ENCODE results near the gene EFNA4. TPM values are rescaled to one million over a fixed set of nuclear protein-coding genes. Genes with fewer than 3 reads are reported as not detected.

The EFNA4 gene
- total RNA-seq, 1 donor from 2014 or later = 10.1 TPM

DNA sequence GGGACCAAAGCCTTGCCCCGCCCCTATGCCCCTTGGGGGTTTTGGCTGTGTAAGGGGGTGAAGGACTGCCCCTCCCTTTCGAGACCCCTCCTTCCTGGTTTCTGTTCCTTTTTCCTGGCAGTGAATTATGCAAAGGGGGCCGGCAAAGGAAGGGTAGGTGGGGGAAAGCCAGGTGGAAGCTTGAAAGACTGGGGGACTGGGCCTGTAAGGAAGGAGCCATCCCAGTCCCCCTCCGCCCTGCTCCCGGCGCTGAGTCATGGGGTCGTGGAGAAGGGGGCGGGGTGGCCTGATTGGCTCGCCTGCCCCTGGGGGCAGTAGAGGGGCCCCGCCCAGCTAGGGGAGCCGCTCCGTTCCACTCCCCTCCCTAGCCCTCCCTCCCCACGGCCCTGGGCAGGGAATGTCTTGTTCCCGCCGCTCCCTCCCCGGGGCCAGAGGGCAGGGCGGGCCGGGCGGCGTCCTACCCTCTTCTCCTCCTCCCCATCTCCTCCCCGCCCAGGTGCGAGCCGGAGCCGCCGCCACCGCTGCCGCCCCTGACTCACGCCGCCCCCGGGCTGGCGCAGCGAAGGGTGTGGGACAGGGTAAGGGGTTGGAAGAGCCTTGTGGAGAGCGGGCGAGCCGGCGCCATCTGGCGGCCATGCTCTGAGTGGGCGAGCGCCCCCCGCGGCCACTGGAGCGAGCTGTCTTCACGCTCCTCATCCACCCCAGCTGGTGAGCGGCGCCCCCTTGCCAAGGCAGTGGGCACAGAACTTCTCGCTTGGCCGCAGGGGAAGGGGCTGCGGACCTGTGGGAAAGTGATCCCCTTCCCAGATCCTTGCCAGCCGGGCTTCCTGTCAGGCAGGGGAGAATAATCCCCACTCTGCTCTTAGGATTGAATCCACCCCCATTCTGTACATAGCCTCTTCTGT lies 46.2 kb upstream of the EFNA4 start:
- DNase-seq (ENCODE audit: extremely low spot score, unreplicated experiment) = peak; percentile 97
- H3K36me3 Mint-ChIP-seq (ENCODE audit: unreplicated experiment) = no peaks in the 10 kb centered on the region
- peaks cover 37% of the 10 kb centered on the region for H3K4me1 Mint-ChIP-seq (ENCODE audit: unreplicated experiment)
- H3K27ac Mint-ChIP-seq (ENCODE audit: unreplicated experiment) = peak overlapping the region; percentile 88
- H3K9me3 Mint-ChIP-seq (ENCODE audit: unreplicated experiment) = no peaks in the 10 kb centered on the region
- H3K27me3 Mint-ChIP-seq (ENCODE audit: unreplicated experiment) = no peaks in the 10 kb centered on the region
- H3K4me3 Mint-ChIP-seq (ENCODE audit: unreplicated experiment) = peak overlapping the region; percentile 40
- TF ChIP-seq, protein P1, sequence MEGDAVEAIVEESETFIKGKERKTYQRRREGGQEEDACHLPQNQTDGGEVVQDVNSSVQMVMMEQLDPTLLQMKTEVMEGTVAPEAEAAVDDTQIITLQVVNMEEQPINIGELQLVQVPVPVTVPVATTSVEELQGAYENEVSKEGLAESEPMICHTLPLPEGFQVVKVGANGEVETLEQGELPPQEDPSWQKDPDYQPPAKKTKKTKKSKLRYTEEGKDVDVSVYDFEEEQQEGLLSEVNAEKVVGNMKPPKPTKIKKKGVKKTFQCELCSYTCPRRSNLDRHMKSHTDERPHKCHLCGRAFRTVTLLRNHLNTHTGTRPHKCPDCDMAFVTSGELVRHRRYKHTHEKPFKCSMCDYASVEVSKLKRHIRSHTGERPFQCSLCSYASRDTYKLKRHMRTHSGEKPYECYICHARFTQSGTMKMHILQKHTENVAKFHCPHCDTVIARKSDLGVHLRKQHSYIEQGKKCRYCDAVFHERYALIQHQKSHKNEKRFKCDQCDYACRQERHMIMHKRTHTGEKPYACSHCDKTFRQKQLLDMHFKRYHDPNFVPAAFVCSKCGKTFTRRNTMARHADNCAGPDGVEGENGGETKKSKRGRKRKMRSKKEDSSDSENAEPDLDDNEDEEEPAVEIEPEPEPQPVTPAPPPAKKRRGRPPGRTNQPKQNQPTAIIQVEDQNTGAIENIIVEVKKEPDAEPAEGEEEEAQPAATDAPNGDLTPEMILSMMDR (IDR thresholded peaks at IDR 0.05) = peak; percentile 100

DNA sequence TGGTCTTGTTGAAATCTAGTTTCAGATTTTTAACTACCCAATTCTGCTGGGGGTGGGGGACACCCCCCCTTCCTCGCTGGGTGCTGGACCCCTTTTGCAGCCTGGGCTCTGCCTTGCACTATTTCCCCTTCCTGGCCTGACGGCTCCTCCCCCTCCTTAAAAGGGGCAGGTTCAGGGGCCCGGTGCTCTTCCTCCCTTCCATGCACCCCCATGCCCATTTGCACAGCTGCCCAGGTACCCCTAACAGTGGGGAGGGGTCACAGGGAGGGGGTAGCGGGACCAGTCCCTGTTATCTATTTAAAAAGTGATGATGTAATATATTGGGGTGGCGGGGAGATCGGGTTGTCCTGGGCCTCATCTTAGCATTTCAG lies 45.6 kb upstream of the EFNA4 start:
- Mint-ChIP-seq H3K27me3 (ENCODE audit: unreplicated experiment) (no peaks in the 10 kb centered on the region), H3K4me1 (ENCODE audit: unreplicated experiment) (peaks cover 38% of the 10 kb centered on the region), H3K36me3 (ENCODE audit: unreplicated experiment) (no peaks in the 10 kb centered on the region), H3K27ac (ENCODE audit: unreplicated experiment) (peak overlapping the region; percentile 59), H3K9me3 (ENCODE audit: unreplicated experiment) (no peaks in the 10 kb centered on the region), H3K4me3 (ENCODE audit: unreplicated experiment) (peak overlapping the region; percentile 40)
- DNase-seq (ENCODE audit: extremely low spot score, unreplicated experiment) = no peak
- TF ChIP-seq, protein P1 (IDR thresholded peaks at IDR 0.05) = no peak

DNA sequence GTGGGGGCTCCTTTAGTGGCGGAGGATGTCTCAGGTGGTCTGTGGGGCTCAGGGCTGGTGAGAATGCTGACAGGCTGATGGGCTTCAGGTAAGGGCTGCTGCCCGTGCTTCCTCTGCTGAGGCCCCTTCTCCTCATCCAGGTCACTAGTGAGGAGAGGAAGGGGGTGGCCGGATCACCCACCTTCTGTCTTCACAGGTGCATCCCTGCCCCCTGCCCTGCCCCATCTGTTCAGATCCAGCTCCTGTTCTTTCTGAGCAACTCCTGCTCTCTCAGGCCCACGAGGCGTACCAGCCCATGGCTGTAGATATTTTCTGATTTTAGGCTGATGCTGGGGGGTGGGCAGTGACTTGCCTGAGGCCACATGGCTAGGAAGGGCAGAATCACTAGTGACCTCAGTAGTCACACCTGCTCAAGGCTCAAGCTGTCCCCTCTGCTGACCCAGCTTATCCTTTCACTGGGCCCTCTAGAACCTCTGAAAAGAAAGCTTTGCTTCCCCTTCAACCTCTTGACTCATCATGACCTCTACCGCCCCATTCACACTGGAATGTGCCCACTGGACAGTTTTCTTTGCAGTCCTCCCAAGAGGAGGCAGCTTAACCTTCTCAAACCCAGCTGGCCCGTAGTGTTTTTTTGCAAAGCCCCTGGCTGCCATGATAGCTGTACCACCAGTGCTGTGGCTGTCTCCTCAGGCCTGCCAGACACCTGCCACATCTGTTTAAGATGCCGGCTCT lies 44.8 kb upstream of the EFNA4 start:
- H3K27ac Mint-ChIP-seq (ENCODE audit: unreplicated experiment) = peak overlapping the region; percentile 64
- no peaks in the 10 kb centered on the region for H3K9me3 Mint-ChIP-seq (ENCODE audit: unreplicated experiment)
- TF ChIP-seq, protein P1 (IDR thresholded peaks at IDR 0.05) = no peak
- no peaks in the 10 kb centered on the region for H3K27me3 Mint-ChIP-seq (ENCODE audit: unreplicated experiment)
- no peak for DNase-seq (ENCODE audit: extremely low spot score, unreplicated experiment)
- H3K4me3 Mint-ChIP-seq (ENCODE audit: unreplicated experiment) = no peak overlapping the region
- peaks cover 38% of the 10 kb centered on the region for H3K4me1 Mint-ChIP-seq (ENCODE audit: unreplicated experiment)
- no peaks in the 10 kb centered on the region for H3K36me3 Mint-ChIP-seq (ENCODE audit: unreplicated experiment)

DNA sequence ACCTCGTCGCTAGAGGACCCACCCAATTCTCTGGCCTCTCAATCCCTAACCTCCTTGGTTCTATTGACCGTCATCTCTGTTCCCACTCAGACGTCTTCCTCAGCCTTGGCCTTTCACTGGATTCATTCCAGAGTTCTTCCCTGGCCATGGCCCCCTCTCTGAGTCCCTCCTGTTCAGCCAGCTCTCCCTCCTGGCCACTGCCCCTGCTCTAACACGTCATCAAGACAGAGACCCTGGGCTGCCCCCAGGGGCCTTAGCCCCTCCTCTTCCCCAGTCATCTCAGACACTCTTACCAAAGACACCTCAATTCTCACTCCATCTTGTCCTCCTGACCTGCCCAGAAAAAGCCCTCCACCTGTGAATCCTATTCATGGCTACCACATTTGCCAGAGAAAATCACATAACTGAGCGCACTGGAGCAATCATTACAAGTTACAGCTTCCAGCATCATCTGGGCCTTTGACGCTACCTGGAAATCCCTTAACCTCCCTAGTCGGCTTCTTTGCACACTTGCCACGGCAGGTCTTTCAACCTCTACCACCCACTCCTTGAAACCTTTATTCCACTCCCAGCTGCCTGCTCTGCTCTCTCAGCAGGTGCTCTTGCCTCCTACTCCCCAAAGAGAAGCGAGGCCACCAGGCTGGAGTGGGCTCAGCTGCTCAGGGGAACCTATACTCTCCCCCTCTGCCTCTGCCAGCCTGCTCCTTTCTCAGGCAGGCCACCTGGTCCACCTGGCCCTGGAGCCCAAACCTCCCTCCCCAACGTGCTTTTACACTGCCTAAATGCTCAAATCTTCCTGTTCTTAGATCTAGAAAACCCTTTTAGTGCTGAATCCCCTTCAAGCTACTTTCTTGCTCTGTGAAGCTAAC lies 43.9 kb upstream of the EFNA4 start:
- no peak overlapping the region for H3K4me3 Mint-ChIP-seq (ENCODE audit: unreplicated experiment)
- H3K4me1 Mint-ChIP-seq (ENCODE audit: unreplicated experiment) = peaks cover 38% of the 10 kb centered on the region
- no peak for DNase-seq (ENCODE audit: extremely low spot score, unreplicated experiment)
- TF ChIP-seq, protein P1 (IDR thresholded peaks at IDR 0.05) = no peak
- no peaks in the 10 kb centered on the region for H3K9me3 Mint-ChIP-seq (ENCODE audit: unreplicated experiment)
- peak overlapping the region; percentile 64 for H3K27ac Mint-ChIP-seq (ENCODE audit: unreplicated experiment)
- H3K27me3 Mint-ChIP-seq (ENCODE audit: unreplicated experiment) = no peaks in the 10 kb centered on the region
- H3K36me3 Mint-ChIP-seq (ENCODE audit: unreplicated experiment) = no peaks in the 10 kb centered on the region
